Suppressor macrophage (primary cell): Measurements from ENCODE around the gene DNAJB11.
"Not testable (repeated sequence)": the region's sequence is repeated elsewhere in the genome, so short reads cannot be mapped to it uniquely, and the experiment has no call there.

ENCODE experiments used
- DNase-seq, 4 experiments: peaks; one replicate each; pipeline ENCODE4 v3.0.0-alpha.2; 2020 to 2022
- total RNA-seq, 17 experiments: gene quantifications; one replicate each; lab custom pipeline; 2026; ENCODE audit warnings: mixed read lengths in 6 of 17, inconsistent platforms in 3 of 17; lab: John Stamatoyannopoulos, UW

DNAJB11 gene
- 50.1 to 92.9 (median 68.6) reads per million in 17 experiments for total RNA-seq

DNA sequence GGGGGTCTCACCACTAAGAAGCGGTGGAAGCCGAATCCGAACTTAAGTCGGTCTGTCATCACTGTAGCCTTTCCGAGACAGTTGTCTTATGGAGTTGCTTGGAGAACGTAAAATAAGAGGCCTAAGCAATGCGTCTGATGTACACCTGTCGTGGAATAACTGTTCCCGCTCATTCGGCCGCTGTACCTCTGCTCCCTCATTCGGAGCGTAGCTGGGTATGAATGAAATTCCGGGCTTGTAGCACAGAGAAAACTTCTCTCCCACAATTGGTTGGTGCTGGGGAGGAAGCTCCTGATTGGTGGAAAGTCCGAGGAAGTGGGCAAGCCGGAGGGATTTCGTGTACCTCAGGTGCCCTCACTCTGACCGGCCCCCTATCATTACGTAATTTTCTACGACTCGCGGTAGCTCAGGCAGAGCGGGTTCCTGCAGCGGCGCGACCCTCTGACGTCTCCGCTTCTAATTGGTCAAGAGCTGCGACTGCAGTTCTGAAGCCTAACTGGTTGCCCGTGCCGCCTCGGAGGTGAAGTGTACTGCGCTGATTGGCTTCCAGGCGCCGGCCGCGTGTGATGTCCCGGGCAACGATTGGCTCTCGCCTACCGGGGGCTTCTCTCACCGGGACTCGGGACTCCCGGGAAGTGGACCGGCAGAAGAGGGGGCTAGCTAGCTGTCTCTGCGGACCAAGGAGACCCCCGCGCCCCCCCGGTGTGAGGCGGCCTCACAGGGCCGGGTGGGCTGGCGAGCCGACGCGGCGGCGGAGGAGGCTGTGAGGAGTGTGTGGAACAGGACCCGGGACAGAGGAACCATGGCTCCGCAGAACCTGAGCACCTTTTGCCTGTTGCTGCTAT is at the start of gene DNAJB11:
Gene DNAJB11 (plus strand): TSS at position 625 of the 845 bp plus-strand sequence. CDS start 178 bp downstream, at position 803.
- DNase-seq = peak; percentile 99 to 100 (median 99)

DNA sequence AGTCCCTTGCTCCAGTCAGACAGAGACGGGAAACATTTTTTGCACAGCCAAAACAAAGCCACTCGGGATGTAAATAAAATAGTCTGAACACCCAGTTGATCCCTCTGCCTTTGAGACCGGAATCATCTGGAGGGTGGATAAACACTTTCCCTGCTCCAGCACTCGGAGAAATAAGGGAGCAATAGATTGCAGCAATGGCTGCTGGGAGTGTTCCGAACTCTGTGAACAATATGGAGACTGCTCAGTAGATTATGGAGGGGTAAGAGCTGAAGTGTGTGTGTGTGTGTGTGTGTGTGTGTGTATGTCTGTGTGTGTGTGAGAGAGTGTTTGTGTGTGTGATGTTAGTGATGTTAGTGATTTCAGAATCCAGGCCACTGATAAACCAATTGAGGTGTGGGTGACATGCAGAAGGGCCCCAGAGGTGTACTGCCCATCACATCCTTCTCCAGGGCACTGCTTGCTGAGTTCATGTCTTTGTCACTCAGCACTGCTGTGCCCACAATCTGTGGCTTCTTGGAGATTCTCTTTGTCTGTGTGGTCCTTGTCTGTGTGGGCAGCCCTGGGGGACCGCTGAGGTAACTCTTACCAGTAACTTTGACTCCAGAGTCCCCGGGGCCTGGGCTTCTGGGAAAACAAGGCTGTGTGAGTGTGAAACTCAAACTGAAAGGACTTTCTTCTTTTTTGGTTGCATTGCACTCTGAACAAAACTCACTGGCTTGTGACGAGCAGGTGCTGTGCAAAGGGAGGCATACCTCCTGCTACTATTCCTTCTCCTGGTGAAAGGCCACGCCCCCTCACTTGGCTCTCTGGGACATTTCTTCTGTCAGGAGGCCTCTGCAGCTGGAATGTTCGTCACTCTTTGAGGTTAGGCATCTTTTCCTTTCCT is 49.3 kb upstream of the DNAJB11 start:
- DNase-seq = no peak

DNA sequence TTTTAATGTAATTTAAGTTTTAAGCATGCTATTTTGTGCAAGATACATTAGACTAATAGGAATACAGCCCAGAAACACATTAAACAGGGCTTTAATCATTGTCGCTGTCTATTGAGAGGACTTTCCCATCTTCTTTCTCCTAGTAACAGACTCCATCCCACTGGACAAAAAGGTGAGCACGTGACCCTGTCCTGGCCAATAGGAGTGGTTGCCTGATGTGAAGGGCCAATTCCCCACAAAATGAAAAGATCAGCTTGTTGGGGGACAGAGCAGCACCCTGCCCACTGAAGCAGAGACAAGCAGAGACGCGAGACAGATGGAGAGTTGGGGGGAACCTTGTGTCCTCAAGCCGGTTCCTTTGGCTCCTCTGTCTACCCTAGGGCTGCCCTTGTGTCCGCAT is 47.5 kb upstream of the DNAJB11 start:
- DNase-seq = no peak

DNA sequence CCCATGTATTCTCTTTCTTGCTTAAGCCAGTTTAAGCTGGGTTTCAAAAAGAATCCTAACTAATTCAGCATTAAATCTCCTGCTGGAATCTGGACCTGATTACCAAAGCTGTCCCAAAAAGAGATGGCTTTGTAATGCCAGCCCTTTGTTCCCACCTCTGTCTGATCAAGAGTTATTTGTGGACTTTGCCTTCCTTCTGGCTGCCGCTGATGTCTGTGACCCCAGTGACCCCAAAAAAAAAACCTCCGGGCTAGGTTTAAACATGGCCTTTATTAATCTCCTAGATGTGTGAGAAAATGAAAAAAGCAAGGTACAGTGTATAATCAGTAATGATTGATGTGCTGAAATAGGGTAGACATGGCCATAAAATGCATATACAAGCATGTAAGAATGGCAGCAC is 47.1 kb upstream of the DNAJB11 start:
- DNase-seq = no peak

DNA sequence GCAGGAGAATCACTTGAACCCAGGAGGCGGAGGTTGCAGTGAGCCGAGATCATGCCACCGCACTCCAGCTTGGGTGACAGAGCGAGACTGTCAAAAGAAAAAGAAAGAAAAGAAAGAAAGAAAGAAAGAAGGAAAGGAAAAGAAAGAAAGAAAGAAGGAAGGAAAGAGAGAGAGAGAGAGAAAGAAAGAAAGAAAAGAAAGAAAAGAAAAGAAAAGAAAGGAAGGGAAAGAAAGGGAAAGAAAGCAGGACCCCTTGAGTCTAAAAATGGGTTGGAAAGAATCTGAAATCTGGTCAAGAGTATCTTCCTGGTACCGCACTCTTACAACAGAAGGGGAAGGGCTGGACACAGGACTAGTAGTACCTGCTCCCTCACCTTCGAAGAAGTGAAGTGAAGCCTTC is 45.9 kb upstream of the DNAJB11 start:
- DNase-seq = no peak

DNA sequence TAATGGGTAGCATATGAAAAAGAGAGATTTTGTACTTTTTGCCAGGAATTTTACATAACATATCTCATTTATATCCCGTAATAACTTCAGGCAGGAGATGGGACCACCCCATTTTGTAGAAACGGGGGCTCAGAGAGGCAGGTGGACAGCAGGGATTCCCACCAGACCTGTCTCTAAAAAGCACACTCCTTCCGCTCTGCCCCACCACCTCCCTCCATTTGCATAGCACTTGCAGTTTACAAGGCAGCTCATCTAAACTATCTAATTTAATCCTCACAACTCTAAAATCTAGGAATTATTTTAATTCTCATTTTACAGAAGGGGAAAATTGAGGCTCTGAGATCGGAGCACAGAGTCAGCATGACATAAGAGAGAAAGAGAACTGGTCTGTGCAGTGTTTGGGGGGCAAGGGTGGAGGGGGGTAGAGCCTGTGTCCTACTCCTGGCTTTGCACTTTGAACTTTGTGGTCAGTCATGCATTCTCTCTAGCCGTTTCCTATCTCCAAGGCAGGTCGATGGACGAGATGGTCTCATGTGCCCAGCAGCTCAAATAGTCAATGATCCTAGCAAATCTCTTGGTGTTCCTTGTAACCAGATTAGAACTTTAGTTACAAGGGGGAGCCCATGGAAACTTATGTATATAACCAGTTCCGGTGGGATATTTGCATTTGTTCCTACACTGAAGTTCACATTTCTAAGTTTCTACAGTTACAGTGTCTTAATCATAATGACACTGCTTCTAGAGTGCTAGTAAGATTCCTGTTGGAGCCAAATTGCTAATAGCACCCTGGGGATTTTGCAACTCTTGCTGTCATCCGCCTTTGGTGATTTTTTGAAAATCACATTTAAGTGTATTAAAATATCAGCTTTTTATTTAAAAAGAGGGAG is 44.9 kb upstream of the DNAJB11 start:
- DNase-seq = peak in 1 of 4 experiments; percentile 26

DNA sequence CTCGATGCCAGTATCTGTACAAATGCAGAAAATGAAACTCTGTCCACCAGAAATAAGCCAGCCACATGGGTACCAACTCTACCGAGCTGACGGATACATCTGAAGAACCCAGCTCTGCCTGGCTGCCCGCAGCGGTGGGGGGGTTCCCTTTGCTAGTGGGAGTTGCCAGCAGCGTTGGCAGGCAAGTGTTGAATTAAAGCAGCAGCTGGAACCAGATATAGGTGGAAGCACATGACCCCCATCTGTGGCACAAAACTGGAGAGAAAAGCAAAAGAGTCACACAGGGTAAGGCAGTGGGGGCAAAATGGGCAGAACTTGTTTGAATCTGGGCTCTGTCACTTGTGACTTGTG is 44.3 kb upstream of the DNAJB11 start:
- DNase-seq = no peak

GRCh38 chr3:186529201-186529999 is 41.1 kb upstream of the DNAJB11 start:
- DNase-seq = peak in 3 of 4 experiments; percentile 51 to 67 (median 53)

DNA sequence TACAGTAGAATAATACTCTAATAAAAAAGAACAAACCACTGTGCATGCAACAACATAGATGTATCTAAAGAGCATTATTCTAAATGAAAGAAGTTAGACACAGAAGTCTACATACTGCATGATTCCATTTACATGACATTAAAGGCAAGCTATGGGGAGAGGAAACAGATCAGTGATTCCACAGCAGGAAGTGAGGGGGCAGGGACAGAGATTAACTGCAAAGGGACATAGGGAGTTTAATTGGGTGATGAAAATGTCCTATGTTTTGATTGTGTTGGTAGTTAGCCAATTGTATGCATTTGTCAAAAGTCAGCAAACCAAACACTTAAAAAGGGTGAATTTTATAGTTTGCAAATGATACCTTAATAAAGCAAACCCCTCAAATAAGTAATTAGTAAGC is 40.1 kb upstream of the DNAJB11 start:
- DNase-seq = peak in 3 of 4 experiments; percentile 23 to 34 (median 24)

GRCh38 chr3:186531694-186532093 is 38.8 kb upstream of the DNAJB11 start:
- not testable (repeated sequence) for DNase-seq

DNA sequence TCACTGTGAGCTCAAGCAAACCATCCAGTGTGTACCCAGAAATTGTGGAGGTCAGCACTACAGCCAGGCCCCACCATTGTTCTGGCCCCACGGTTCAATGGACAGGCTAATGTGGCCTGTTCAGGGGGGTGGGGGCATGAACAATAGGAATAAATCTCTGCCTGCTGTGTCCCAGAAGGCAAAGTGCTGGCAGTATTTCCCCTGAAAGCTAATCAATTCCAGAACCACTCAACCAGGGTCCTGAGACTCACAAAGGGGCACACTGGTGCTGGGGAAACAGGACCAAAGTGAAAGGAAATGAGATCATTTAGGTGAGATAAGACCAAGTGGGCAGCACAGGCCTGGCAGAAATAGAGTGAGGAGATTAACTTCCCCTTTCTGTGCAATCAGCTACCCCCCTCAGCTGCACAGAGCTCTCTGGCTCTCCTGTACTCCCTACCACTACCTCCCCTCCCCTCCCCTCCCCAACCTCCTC is 37.9 kb upstream of the DNAJB11 start:
- peak; percentile 33 to 66 (median 60) for DNase-seq

GRCh38 chr3:186534113-186534669 is 36.3 kb upstream of the DNAJB11 start:
- peak; percentile 83 to 94 (median 88) for DNase-seq

DNA sequence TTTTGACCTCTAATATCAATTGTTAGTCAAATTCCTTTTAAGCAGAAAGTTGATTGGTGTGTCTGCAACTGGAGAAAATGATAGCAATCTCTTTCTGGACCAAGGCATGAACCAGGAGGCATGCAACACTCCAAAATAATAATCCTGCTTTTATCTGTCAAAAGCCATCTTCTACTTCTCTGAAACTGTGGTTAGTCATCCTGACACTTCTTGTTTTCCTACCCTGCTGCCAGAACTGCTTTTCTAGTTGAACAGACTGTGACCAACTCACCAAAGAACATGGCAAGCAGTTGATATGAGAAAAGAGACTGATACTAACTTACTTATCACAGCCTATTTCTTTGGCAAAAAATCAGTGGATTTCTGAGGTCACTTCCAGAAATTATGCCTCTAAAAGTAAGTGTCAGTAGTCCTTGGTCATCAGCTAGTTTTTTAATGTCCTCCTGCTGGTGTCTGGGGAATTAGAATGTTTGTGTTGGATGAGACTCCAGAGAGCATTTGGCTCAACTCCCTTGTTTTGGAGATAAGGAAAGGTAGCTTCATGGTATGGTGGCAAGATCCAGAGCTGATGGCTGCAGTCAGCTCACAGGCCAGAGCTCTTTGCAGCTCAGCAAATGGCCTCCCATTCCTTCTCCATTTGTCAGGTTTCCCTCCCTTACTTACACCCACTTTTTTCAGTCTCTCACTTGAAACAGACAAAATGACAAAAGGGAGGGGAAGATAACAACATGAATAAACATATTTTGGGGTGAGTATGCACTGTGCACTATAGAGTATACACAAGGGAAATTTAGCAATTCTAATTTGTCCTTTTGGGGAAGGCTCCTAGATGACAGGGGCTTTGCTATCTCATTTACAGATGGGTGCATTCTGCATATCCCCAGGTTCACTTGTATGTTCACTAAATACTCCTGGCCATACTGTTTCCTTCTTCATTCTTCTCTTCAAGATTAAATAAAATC is 33.4 kb upstream of the DNAJB11 start:
- DNase-seq = peak; percentile 36 to 68 (median 54)

GRCh38 chr3:186538779-186539178 is 31.7 kb upstream of the DNAJB11 start:
- no peak for DNase-seq

DNA sequence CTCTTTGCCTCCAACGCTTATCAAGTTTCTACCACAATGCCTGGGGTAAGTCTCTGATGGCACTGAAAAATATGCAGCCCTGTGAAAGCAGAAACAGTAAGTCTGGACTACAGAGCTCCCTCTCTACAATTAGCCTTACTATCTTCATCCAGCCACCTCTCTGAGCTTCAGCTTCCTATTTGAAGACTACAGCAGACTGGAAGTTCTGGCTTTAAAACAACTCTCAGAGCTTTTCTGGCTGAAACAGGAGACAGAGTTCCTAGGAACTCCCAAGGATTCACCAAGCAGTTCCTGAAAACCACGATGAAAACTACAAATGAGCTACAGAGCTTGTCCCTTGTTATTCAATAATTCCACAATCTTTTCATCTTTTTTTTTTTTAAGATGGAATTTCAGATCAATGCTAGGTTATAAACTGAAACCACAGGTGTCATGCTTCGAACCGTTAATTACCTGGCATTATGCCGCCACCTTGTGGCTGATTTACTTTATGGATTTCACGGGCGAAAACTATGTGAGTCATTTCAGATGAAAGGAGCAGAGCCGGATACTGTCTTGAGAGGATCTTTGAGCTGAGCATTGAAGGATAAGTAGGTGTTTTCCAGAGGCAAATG is 30.2 kb upstream of the DNAJB11 start:
- DNase-seq = peak; percentile 76 to 82 (median 80)

DNA sequence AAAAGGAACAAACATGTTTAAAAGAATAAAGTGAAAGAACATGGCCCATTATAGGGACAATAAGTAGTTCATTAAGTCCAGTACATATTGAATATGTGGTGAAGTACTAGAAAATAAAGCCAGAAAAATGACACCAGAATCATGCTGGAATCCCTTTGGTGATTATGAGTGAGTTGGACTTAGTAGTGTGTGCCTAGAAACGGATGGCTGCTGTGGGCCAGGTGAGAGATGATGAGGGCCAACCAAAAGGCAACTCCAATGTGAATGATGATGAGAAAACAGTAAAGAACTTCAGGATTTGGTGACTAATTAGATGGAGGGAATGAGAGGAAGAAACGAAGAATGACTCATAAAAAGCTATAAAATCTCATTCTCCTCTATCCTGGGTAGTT is 29.7 kb upstream of the DNAJB11 start:
- DNase-seq = no peak

GRCh38 chr3:186544281-186544680 is 26.2 kb upstream of the DNAJB11 start, which contains the start of gene CRYGS:
TSS of gene CRYGS (minus strand) at chr3:186544380. CDS start at chr3:186544326, 54 bp downstream.
- DNase-seq = no peak

DNA sequence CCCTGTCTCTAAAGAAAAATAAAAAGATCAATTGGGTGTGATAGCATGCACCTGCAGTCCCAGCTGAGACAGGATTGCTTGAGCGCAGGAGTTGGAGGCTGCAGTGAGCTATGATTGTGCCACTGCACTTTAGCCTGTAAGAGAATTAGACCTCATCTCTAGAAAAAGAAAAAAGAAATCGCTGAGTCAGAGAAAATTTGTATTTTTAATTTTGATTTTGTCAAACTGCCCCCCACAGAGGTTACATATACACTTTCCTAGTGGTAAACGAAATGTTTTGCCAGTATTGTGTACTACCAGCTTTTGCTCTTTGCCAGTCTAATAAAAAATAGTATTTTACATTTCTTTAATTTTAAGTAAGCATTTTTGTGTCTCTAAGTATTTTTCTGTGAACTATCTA is 21.0 kb upstream of the DNAJB11 start:
- no peak for DNase-seq

DNA sequence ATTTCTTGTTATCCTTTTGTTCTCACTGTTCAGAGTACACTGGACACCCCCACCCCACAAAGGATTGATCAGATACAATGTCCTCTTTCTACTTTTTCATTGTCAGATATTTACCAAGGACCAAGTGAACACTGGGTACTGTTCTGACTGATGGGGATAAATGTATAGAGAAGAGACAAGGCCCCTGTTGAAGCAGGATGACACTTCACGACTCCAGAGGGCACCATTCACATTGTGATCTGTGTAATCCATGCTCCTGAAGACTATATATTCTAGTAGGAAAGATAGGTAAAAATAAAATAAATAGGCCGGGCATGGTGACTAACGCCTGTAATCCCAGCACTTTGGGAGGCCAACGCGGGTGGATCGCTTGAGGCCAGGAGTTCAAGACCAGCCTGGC is 19.1 kb upstream of the DNAJB11 start:
- DNase-seq = no peak
